GM19239 (cell line): ENCODE results near the gene ADH1C.
"Not testable (repeated sequence)": the region's sequence is repeated elsewhere in the genome, so short reads cannot be mapped to it uniquely, and the experiment has no call there.

Experiments used
- DNase-seq: peaks from one replicate; pipeline ENCODE4 v3.0.0; 2011; ENCODE audit warnings: low spot score; ENCODE audit not compliant: insufficient read length
- FAIRE-seq: peaks from 2 replicates; lab custom pipeline; 2011; peaks lifted over from hg19 to GRCh38; lab: Jason Lieb, UNC

Gene ADH1C

DNA sequence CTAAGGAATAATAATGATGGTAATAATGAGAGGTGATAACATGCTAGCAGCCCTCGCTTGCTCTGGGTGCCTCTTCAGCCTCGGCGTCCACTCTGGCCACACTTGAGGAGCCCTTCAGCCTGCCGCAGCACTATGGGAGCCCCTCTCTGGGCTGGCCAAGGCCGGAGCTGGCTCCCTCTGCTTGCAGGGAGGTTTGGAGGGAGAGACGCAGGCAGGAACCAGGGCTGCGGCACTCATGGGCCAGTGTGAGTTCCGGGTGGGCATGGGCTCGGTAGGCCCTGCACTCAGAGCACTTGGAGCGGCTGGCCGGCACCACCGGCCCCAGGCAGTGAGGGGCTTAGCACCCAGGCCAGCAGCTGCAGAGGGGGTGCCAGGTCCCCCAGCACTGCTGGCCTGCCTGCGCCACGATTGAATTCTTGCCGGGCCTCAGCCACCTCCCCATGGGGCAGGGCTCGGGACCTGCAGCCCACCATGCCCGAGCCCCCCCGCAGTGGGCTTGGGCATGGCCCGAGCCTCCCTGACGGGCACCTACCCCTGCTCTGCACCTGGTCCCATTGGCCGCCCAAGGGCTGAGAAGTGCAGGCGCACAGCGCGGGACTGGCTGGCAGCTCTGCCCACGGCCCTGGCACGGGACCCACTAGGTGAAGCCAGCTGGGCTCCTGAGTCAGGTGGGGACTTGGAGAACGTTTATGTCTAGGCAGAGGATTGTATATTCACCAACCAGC is 7.1 kb upstream of the ADH1C start:
- FAIRE-seq = no peak
- no peak for DNase-seq

DNA sequence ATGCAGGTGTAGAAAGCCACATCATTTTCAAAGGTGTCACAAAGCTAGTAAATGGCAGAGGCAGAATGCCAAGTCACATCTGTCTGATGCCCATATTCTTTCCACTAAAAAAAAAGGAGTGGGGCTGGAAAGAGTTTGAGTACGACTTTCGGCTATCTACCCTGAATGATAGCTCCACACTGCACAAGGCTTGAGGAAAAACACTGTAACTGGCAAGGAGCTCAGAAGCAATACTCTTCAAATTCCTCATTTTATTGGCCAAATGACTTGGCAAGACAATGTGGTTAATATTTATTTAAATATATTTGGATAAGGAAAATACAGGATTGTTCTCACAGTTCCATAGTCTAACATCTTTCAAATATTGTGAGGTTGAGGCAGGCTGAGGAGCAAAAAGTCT is 5.4 kb upstream of the ADH1C start:
- FAIRE-seq = no peak

GRCh38 chr4:99356992-99357391 is 4.4 kb upstream of the ADH1C start:
- FAIRE-seq (peak; percentile 31), DNase-seq (peak; percentile 15)

More for the DNA sequence above, 5.4 kb upstream of the ADH1C start:
- no peak for DNase-seq

GRCh38 chr4:99356149-99356548 is 3.6 kb upstream of the ADH1C start:
- DNase-seq, FAIRE-seq: not testable (repeated sequence)

- DNase-seq (no peak), FAIRE-seq (no peak)
Measured at GRCh38 chr4:99351487-99351886, 1.1 kb downstream of the ADH1C start.

DNA sequence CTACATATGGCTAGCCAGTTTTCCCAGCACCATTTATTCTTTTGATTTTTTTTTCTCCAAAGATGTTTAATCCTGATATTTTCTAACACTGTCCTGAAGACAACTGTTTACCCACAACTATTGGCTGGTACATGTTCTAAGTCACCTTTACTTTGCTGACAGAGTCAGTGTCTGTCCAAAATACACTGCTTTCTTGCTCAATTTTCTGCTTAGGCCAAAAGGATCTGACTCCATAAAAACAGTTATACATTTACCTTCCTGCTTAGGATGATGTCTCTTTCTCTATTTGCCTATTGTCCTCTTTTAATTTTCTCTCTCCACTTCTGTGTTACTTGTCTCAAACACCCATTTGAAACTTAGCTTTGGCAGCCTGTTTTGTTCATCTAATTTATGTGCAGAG is 3.2 kb downstream of the ADH1C start:
- FAIRE-seq = no peak
- DNase-seq = no peak

GRCh38 chr4:99342624-99343023 is 9.9 kb downstream of the ADH1C start:
- not testable (repeated sequence) for FAIRE-seq, DNase-seq

GRCh38 chr4:99341426-99341825 is 11.1 kb downstream of the ADH1C start:
- FAIRE-seq (no peak), DNase-seq (no peak)

- no peak for DNase-seq
- FAIRE-seq = no peak
Measured at GRCh38 chr4:99339172-99339571, 13.4 kb downstream of the ADH1C start.

- FAIRE-seq = no peak
- no peak for DNase-seq
Measured at GRCh38 chr4:99336553-99336952, 16.0 kb downstream of the ADH1C start.

GRCh38 chr4:99334880-99335279 is 17.7 kb downstream of the ADH1C start:
- FAIRE-seq = no peak

DNA sequence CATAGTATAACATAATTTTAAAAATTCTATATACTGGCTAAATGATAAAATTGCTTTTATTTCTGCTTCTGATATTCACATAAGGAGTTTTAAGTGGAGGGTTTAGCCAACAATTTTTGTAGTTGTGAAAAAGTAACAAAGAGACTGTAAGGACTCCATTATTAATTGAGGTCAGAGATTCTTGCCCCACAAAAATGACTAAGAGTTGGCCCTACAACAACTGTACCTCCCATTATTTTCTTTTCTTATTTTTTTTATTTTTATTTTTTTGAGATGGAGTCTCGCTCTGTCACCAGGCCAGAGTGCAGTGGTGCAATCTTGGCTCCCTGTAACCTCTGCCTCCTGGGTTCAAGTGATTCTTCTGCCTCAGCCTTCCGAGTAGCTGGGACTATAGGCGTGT is 21.9 kb downstream of the ADH1C start:
- FAIRE-seq (no peak), DNase-seq (no peak)

More at GRCh38 chr4:99334880-99335279, 17.7 kb downstream of the ADH1C start:
- no peak for DNase-seq

GRCh38 chr4:99329876-99330275 is 22.7 kb downstream of the ADH1C start:
- no peak for FAIRE-seq
- DNase-seq = no peak

- no peak for DNase-seq
- no peak for FAIRE-seq
Measured at GRCh38 chr4:99324979-99325378, 27.6 kb downstream of the ADH1C start.

DNA sequence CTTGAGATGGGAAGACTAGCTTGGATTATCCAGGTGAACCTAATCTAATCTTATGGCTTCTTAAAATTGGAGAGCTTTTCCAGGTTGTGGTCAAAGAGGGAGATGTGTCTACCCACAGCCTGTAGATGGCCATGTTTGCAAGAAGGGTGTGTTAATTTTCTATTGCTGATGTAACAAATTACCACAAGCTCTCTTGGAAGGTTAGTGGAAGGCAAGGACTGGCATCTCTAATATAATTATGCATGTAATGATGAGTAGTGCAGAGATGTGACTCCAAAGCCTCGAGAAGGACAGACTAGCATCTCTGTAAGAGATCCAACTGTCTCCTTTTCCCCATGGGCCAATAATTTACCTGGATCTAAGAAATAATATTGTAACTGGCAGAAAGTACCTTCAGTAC is 28.2 kb downstream of the ADH1C start:
- no peak for DNase-seq

GRCh38 chr4:99323756-99324155 is 28.8 kb downstream of the ADH1C start:
- DNase-seq (no peak), FAIRE-seq (no peak)

More for the DNA sequence above, 28.2 kb downstream of the ADH1C start:
- peak; percentile 18 for FAIRE-seq

DNA sequence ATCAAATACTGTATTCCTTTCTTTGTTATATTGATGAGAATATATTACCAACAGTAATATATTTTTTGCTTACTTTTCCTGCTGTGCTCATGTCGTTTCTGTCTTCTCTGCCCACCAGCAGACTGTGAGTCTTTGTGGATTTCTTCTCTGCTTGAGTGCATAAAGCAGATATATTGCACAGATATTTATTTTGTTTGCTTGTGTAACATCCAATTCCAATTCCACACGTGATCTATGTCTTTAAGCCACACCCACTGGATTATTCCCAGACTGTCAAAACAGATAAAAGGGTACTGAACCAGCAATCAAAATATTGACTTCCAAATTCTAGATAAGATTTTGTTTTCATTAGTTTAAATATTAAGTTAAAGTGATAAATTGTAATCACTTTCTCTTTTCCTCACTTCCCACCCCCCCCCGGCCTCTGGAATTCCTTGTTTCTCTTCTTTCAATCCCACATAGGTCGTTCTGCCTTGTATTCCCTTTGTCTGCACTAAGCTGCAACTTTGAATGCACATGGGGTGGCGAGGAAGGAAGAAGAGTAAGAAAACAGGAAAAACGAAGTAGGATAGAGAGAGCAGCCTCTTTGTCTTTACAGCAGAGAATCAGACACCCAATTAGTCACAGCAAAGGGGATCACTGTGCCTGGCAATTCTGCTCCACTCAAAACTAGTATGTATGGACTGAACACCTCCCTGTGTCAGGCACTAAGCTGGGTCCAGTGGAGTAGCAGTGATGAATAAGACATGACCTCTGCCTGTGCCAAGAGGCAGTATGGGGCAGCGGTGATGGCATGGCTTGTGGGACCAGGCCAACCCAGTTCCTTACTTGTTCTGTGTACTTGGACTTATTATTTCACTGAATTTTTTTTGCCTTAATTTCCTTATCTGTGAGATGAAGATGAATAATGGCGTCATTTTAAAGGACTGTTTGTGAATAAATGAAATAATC is 31.0 kb downstream of the ADH1C start, which contains the start of gene ADH1B:
ADH1B (minus strand) TSS at position 161 of the 951 bp plus-strand sequence; CDS start at position 91, 70 bp downstream.
- DNase-seq = no peak
- no peak for FAIRE-seq

- peak; percentile 28 for FAIRE-seq
- DNase-seq = not testable (repeated sequence)
Measured at GRCh38 chr4:99317811-99318210, 34.7 kb downstream of the ADH1C start.

DNA sequence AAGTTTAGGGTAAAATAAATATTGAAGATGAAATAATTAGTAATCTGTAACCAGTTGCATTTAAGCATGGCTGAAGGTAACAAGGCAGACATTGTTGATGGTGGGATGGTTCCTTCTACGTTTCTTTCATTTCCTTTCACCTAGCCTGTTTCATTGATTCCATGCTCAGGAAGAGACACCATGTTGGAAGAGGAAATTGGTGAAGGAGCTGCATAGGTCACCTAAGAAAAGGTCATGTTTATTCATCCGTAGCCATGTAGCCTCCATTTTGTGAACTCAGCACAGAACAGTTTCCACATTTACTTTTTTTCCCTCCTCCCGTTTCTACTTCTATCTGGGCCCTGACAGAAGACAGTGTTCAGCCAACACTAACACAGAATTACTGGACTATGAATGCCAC is 35.2 kb downstream of the ADH1C start:
- FAIRE-seq (no peak), DNase-seq (no peak)

GRCh38 chr4:99315839-99316238 is 36.7 kb downstream of the ADH1C start:
- DNase-seq = no peak
- no peak for FAIRE-seq

GRCh38 chr4:99314211-99314610 is 38.3 kb downstream of the ADH1C start:
- no peak for DNase-seq
- no peak for FAIRE-seq
